HG02610 (cell line): ENCODE measurements around the gene PCNT.
"Not testable (repeated sequence)": the region's sequence is repeated elsewhere in the genome, so short reads cannot be mapped to it uniquely, and the experiment has no call there.

Experiments used
- ATAC-seq: cut with Tn5 transposase; IDR thresholded peaks from one replicate; pipeline ENCODE4 v1.9.1; 2021; ENCODE audit warnings: mild to moderate bottlenecking, moderate library complexity; ENCODE audit not compliant: unreplicated experiment

The PCNT gene

DNA sequence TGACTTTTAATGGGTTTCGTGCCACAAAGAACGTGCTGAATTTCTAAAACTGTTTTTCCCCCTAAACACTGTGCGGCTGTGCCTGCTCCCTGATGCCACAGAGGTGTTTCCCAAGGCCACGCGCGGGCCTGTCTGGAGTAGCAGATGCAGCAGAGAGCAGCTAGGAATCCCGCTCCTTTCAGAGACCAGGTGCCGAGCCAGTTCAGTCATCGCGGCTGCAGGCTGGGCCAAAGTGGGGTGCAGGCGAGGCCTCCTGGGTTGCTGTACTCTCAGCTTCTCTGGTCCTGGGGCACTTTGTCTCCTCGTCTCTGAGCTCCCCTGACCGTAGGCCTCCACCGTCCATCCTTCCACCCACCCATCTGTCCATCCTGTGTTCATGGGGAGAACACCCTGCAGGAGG, 117.4 kb downstream of the PCNT start:
- no peak for ATAC-seq

DNA sequence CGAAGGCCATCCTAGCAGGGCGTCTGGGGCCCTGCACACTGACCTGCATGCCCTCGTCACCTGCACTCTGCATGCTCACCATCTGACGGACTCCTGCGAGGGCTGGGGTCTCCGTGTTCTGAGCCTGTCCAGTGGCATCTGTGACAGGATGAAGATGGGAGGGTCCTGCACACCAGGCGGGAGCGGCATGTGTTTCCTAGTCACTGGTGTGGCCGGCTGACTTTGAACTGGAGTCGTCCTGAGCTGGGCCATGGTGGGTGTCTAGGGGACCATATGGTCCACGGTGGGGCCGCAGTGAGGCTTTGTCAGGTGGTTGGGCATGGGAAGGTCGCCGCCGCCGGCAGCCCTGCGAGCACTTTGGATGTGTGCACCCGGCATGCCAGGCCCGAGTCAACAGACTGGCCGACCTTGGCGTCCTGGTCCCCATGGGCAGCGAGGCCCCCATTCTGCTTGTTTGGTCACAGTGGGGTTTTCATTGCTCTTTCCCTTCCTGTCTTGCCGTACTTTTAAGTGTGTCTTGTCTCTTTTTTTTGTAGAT, 118.1 kb downstream of the PCNT start:
- ATAC-seq: no peak

DNA sequence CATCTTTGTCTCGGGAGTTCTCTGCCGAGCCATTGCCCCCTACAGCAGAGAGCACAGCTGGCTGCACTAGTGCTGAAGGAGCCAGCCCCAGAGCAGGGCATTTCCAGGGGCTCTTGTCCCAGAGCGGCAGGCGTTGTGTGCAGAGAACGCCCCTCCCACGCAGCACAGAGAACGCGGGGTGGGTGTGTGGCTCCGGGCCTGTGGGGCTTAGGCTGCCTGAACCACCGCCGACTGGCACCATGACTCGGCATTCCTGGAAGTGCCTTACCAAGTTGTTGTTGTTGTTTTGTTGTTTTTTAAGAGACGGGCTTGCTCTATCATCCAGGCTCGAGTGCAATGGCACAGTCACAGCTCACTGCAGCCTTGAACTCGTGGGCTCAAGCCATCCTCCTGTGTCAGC, 119.0 kb downstream of the PCNT start:
- ATAC-seq: no peak

GRCh38 chr21:46443910-46444309, 120.0 kb downstream of the PCNT start:
- no peak for ATAC-seq

GRCh38 chr21:46448108-46448507, 124.2 kb downstream of the PCNT start:
- no peak for ATAC-seq

DNA sequence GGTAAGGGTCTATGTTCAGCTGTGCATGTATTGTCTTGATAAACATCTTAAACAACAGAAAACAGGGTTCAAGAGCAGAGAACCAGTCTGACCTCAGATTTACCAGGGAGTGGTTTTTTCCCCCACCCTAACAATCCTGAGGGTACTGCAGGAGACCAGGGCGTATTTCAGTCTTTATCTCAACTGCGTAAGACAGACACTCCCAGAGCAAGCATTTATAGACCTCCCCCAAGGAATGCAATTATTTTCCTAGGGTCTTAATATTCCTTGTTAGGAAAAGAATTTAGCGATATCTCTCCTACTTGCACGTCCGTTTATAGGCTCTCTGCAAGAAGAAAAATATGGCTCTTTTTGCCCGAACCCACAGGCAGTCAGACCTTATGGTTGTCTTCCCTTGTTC, 124.9 kb downstream of the PCNT start:
- not testable (repeated sequence) for ATAC-seq

DNA sequence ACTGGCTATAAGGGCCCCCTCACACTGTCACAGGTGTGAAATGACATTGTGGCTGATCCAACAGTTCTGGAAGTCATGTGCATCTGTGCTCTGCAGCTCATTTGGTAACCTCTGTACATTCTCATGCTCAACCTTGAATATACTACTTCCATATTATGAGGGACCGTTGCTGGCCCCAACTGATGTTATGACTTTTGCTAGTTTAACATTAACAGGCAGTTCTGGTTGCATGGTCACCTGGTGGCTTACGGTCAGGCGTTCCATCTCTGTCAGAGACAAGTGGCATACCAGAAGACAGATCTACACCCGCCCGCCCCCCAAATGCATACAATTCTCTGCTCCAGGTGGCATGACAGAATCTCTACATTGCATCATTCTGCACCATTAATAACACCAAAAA, 128.8 kb downstream of the PCNT start:
- ATAC-seq: no peak

DNA sequence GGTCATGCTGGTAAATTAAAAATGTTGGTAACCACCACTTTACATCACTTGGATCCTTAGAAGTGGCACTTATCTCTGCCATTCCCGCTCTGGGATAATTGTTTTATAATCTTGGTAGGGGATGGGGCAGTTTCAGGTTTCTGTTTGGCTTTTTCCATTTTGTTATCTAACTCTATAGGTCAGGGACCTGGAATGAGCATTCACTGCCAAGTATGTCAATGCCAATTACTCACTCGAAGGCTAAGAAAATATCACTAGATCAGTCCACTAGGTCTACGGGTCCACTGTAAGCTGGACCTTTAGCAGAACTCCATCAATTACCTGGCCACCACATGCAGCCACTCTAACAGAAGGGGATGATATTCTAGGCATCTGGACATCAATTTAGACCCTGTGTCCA, 130.2 kb downstream of the PCNT start:
- no peak for ATAC-seq

DNA sequence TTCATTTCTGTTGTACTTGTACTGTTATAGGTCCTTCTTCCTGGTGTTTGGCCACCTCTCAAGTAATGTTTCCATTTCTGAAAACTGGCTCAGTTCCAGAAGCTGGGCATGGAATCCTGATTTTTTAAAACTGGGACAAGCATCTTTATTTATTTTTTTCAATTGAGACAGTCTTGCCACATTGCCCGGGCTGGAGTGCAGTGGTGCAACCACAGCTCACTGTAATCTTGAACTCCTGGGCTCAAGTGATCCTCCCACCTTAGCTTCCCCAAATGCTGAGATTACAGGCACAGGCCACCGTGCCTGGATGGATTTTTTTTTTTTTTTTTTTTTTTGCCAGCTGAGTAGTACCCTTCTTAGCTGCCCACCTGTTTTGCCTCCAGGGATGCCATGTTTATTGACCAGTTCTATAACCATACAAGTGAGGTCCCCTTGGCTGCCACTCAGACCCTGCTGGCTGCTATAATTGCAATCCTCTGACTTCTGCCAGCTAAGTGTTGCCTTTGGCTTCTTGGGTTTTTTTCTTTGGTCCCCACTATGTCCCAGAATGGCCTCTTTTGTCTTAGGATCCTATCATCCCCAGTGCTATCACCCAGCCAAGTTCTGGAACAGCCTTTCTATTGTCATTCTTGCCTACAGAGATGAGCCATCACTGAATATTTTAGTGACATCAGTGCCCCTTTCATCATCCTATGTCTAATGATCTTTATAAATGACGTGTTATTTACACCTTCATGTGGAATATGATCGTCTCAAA, 130.9 kb downstream of the PCNT start:
- no peak for ATAC-seq

- ATAC-seq: no peak
Measured at GRCh38 chr21:46455575-46456385, 131.8 kb downstream of the PCNT start.

DNA sequence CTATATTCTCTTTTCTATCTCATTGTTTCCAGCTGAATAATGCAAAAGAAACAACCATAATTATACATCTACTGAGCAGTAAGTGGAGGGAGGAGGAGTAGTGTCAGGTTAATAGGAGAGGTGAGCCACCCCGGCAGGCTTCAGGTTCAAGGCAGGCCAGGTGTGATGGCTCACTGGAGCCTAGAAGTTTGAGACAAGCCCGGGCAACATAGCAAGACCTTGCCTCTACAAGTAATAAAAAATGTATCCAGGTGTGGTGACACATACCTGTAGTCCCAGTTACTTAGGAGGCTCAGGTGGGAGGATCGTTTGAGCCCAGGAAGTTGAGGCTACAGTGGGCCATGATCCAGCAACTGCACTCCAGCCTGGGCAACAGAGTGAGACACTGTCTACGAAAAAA, 132.8 kb downstream of the PCNT start:
- ATAC-seq: no peak

GRCh38 chr21:46457801-46458314, 133.9 kb downstream of the PCNT start:
- ATAC-seq: peak; percentile 19

GRCh38 chr21:46458315-46459023, 134.5 kb downstream of the PCNT start, which contains the start of gene DIP2A:
Gene DIP2A, plus strand, starts transcription at chr21:46458891. Its CDS starts 241 bp downstream, at chr21:46459132.
- peak; percentile 96 for ATAC-seq

DNA sequence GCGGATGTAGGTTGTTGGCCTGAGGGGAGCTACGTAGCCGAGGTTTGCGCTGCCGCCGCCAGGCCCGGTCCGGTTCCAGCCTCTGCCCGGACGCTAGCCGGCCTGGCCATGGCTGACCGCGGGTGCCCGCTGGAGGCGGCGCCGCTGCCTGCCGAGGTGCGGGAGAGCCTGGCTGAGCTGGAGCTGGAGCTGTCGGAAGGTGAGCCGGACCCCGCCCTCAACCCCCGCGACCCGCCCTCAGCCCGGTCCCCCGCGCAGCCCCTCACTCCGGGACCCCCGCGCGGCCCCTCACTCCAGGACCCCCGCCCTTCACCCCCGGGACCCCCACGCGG, 135.0 kb downstream of the PCNT start:
- no peak for ATAC-seq

DNA sequence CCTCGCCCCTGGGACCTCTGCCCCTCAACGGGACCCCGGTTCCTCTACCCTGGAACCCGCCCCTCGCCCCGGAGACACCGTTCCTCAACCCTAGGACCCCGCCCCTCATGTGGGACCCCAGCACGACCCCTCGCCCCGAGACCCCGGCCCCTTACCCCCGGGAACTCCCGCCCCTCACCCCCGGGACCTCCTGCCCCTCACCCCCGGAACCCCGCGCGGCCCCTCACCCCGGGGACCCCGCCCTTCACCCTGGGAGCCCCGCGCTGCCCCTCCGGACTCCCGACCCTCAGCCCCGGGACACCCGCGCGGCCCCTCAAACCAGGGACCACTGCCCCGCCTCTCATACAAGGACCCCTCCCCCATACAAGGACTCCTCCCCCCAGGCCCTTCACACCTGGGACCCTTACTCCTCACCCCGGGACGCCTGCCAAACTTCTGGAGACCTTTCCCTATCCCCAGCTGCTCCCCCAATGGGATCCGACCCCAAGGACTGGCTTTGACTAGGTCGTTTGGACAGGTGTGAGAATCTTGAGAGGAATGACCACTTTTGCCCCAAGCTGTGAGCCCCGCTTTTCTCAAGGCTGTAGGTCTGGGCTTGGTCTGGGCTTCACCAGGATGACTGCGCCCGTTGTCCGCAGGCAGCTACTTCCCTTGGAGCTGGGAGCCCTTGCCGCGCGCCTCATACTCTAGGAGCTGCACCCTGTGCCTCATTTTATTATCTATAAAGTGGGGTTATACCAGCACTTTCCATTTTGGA, 135.6 kb downstream of the PCNT start:
- ATAC-seq: no peak

- no peak for ATAC-seq
Measured at GRCh38 chr21:46461909-46462308, 138.0 kb downstream of the PCNT start.

GRCh38 chr21:46465153-46465552, 141.2 kb downstream of the PCNT start:
- not testable (repeated sequence) for ATAC-seq

DNA sequence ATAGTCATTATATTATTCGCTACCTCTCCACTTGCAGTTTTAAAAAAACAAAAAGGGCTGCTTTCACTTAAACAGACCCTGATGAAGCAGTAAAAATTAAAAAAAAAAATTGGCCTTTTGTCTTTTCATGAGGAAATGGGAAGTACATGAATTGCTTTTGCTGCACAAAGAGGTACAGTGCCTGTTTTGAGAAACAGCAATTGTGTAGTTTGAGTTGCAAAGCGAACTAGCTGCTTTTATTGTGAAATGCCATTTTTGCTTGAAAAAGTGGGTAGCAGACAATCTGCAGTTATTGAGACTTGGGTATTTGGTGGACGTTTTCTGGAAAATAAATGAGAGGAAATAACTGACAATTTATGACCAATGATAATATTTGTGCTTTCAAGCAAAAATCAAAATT, 141.7 kb downstream of the PCNT start:
- ATAC-seq: no peak

DNA sequence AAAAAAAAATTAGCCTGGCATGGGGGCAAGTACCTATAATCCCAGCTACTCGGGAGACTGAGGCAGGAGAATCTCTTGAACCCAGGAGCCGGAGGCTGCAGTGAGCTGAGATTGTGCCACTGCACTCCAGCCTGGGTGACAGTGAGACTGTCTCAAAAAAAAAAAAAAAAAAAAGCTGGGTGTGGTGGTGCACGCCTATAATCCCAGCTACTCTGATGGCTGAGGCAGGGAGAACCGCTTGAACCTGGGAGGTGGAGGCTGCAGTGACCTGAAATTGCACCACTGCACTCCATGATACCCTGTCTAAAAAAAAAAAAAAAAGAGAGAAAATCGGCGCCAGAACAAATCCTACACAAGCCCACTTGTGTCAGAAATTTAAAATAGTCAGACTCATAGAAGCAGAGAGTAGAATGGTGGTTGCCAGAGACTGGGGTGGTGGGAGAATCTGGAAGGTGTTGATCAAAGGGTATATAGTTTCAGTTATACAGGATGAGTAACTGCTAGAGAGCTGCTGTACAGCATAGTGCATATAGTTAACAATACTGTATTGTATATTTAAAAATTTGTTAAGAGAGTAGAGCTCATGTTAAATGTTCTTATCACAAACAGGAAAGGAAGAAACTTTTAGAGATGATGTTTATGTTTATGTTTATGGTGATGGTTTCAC, 144.3 kb downstream of the PCNT start:
- ATAC-seq: no peak

GRCh38 chr21:46469275-46469674, 145.3 kb downstream of the PCNT start:
- no peak for ATAC-seq
